PC-3 (cell line): ENCODE measurements around the gene ZNF281. TPM values are rescaled to one million over a fixed set of nuclear protein-coding genes. Genes with fewer than 3 reads are reported as not detected.

Source experiments
- ATAC-seq: fragments of 200-7000 bp; cut with Tn5 transposase; 2 replicates; pipeline ENCODE4 v1.9.1; 2020; ENCODE audit warnings: mild to moderate bottlenecking, moderate library complexity
- BruUV-seq: library from RNA; stranded (reverse); fragments of 400-500 nt; replicated peaks from 2 replicates; lab custom pipeline; 2021; lab: Mats Ljungman, UMichigan
- CTCF ChIA-PET: fragments of 300-600 bp; sonication (Branson Sonifier 250); formaldehyde crosslinking; loops from one replicate; lab custom pipeline; 2022; ENCODE audit warnings: antibody characterized with exemption; lab: Charles Lee
- POLR2A ChIA-PET: fragments of 300-600 bp; sonication (Branson Sonifier 250); formaldehyde crosslinking; loops from one replicate; lab custom pipeline; 2022; ENCODE audit warnings: antibody characterized with exemption; ENCODE audit not compliant: unreplicated experiment; lab: Charles Lee
- DNase-seq: peaks from one replicate; pipeline ENCODE4 v3.0.0-alpha.2; 2015
- H2AFZ ChIP-seq: fragments of 300-600 bp; sonication (generic); 2 replicates; pipeline ENCODE4 v1.6.0; 2016; ENCODE audit warnings: antibody characterized with exemption, low read length
- H3F3A ChIP-seq: fragments of 300-600 bp; sonication (generic); one replicate; pipeline ENCODE4 v1.6.0; 2017; ENCODE audit warnings: antibody characterized with exemption, low read length, control low read depth, mild to moderate bottlenecking; ENCODE audit not compliant: unreplicated experiment
- H3K27ac ChIP-seq: fragments of 300-600 bp; sonication (generic); 2 replicates; pipeline ENCODE4 v1.5.1; 2016; ENCODE audit warnings: mild to moderate bottlenecking, low read length
- H3K27me3 ChIP-seq: fragments of 300-600 bp; sonication (generic); 2 replicates; pipeline ENCODE4 v1.6.1; 2016; ENCODE audit warnings: low read length, mixed read lengths
- H3K36me3 ChIP-seq: fragments of 300-600 bp; sonication (generic); 2 replicates; pipeline ENCODE4 v1.6.1; 2016; ENCODE audit warnings: low read depth, mixed run types, low read length, mixed read lengths
- H3K4me1 ChIP-seq: fragments of 300-600 bp; sonication (generic); 2 replicates; pipeline ENCODE4 v1.5.1; 2016; ENCODE audit warnings: low read length; ENCODE audit not compliant: insufficient read depth
- H3K4me2 ChIP-seq: fragments of 300-600 bp; sonication (generic); 2 replicates; pipeline ENCODE4 v1.6.0; 2016; ENCODE audit warnings: low read length
- H3K4me3 ChIP-seq: fragments of 300-600 bp; sonication (generic); 2 replicates; pipeline ENCODE4 v1.5.1; 2016; ENCODE audit warnings: mild to moderate bottlenecking, low read length, mixed read lengths
- H3K79me2 ChIP-seq: fragments of 300-600 bp; sonication (generic); 2 replicates; pipeline ENCODE4 v1.6.1; 2017; ENCODE audit warnings: low read length, mixed read lengths
- H3K9ac ChIP-seq: fragments of 300-600 bp; sonication (generic); 2 replicates; pipeline ENCODE4 v1.6.0; 2016; ENCODE audit warnings: mild to moderate bottlenecking, low read length
- H3K9me2 ChIP-seq: fragments of 300-600 bp; sonication (generic); replicated peaks from 2 replicates; pipeline ENCODE4 v1.6.1; 2016; ENCODE audit warnings: mixed run types, low read length, mixed read lengths
- H3K9me3 ChIP-seq: fragments of 300-600 bp; sonication (generic); 2 replicates; pipeline ENCODE4 v1.6.1; 2016; ENCODE audit warnings: low read length, mixed read lengths
- H4K20me1 ChIP-seq: fragments of 300-600 bp; sonication (generic); 2 replicates; pipeline ENCODE4 v1.6.1; 2016; ENCODE audit warnings: low read length, mixed read lengths
- CTCF ChIP-seq: fragments of 300-600 bp; sonication (generic); conservative IDR thresholded peaks from 2 replicates; pipeline ENCODE4 v1.5.1; 2017; ENCODE audit warnings: antibody characterized with exemption, low read depth, mild to moderate bottlenecking, low read length
- EZH2 ChIP-seq: fragments of 300-600 bp; sonication (generic); IDR thresholded peaks from one replicate; pipeline ENCODE4 v1.6.1; 2017; ENCODE audit warnings: antibody characterized with exemption, mild to moderate bottlenecking, low read length; ENCODE audit not compliant: unreplicated experiment
- EZH2phosphoT487 ChIP-seq: fragments of 300-600 bp; sonication (generic); IDR thresholded peaks from 2 replicates; pipeline ENCODE4 v1.6.1; 2018; ENCODE audit warnings: mild to moderate bottlenecking, antibody characterized with exemption, low read length, borderline replicate concordance
- intact Hi-C: fragments of 100-400 bp; cut with micrococcal nuclease; formaldehyde crosslinking; loops from 2 replicates; pipeline ENCODE4 v1.9.0; 2023
- total RNA-seq: library from RNA; depleted of rRNA; stranded (reverse); fragments of >200 nt; gene quantifications from 2 replicates; pipeline ENCODE4 v1.2.3, GENCODE V29; 2014

The ZNF281 gene
- total RNA-seq, 1 experiment from 2014 or later: 26.6 TPM

GRCh38 chr1:200454425-200454824 lies 44.6 kb upstream of the ZNF281 start:
- BruUV-seq: no TSS peak
- no peak overlapping the region for H3K9ac ChIP-seq
- no peaks in the 10 kb centered on the region for H3F3A ChIP-seq
- no peak overlapping the region for H2AFZ ChIP-seq
- no peaks in the 10 kb centered on the region for H3K27me3 ChIP-seq
- ChIA-PET POLR2A (no interaction called here), CTCF (no interaction called here)
- H3K79me2 ChIP-seq: no peaks in the 10 kb centered on the region
- no peak overlapping the region for H3K4me2 ChIP-seq
- TF ChIP-seq EZH2 (no peak), CTCF (no peak), EZH2phosphoT487 (no peak)
- H3K27ac ChIP-seq: no peak overlapping the region
- no peak for ATAC-seq
- intact Hi-C loops: no loop called here
- no peaks in the 10 kb centered on the region for H3K36me3 ChIP-seq
- no peaks in the 10 kb centered on the region for H3K9me3 ChIP-seq
- H3K4me1 ChIP-seq: peaks cover 14% of the 10 kb centered on the region
- no peak for DNase-seq
- no peak overlapping the region for H3K4me3 ChIP-seq
- no peaks in the 10 kb centered on the region for H3K9me2 ChIP-seq
- no peaks in the 10 kb centered on the region for H4K20me1 ChIP-seq

- TF ChIP-seq EZH2 (no peak), EZH2phosphoT487 (no peak), CTCF (no peak)
- Histone ChIP-seq H3K36me3 (no peaks in the 10 kb centered on the region), H3K9ac (no peak overlapping the region), H3K4me3 (no peak overlapping the region), H3K27me3 (no peaks in the 10 kb centered on the region), H3F3A (no peaks in the 10 kb centered on the region), H3K4me1 (peaks cover 14% of the 10 kb centered on the region), H3K4me2 (no peak overlapping the region), H3K9me2 (no peaks in the 10 kb centered on the region), H3K9me3 (no peaks in the 10 kb centered on the region), H2AFZ (no peak overlapping the region), H3K27ac (no peak overlapping the region), H4K20me1 (no peaks in the 10 kb centered on the region), H3K79me2 (no peaks in the 10 kb centered on the region)
- POLR2A ChIA-PET: no interaction called here
- DNase-seq: no peak
- intact Hi-C loops: no loop called here
- BruUV-seq: no TSS peak
- CTCF ChIA-PET: no interaction called here
- no peak for ATAC-seq
Measured at GRCh38 chr1:200453553-200453905, 43.7 kb upstream of the ZNF281 start.

DNA sequence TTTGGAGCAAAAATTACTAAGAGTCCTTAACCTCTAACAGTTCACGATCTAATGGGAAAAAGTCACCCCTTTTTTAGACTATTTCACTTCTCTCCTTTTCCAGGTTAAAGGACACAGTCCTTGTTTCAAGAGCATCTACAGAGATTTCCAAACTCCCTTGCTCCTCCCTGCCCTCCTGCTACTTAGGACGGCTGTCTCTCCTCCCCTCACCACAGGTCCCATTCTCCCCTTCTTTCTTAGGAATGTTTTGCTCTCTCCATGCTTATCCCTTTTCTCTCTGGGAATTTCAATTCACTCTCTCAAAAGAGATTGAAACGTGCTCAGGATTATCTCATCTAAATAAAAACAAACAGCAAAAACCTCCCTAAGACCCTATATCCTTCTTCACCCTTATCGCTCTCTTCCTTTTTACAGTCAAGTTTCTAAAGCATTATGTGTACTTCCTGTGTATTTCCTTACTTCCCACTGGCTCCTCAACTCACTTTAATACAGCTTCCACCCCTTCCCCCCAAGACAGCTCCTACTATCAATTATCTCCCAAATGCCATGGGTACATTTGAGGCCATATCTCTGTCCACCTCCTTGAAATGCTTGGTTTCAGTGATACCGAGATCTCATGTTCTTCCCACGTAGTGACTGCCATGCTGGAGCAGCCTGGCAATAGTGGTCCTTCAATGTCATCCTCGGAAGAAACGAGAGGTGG lies 43.2 kb upstream of the ZNF281 start:
- ChIA-PET CTCF (no interaction called here), POLR2A (no interaction called here)
- ATAC-seq (no peak), DNase-seq (no peak)
- Histone ChIP-seq H3K27me3 (no peaks in the 10 kb centered on the region), H3K9ac (no peak overlapping the region), H3K4me3 (no peak overlapping the region), H3F3A (no peaks in the 10 kb centered on the region), H3K9me2 (no peaks in the 10 kb centered on the region), H3K36me3 (no peaks in the 10 kb centered on the region), H4K20me1 (no peaks in the 10 kb centered on the region), H3K4me1 (peaks cover 11% of the 10 kb centered on the region), H3K4me2 (no peak overlapping the region), H2AFZ (no peak overlapping the region), H3K79me2 (no peaks in the 10 kb centered on the region), H3K9me3 (no peaks in the 10 kb centered on the region), H3K27ac (no peak overlapping the region)
- BruUV-seq: no TSS peak
- no peak for TF ChIP-seq EZH2phosphoT487
- no peak for TF ChIP-seq EZH2
- TF ChIP-seq CTCF: no peak
- intact Hi-C loops: no loop called here
